Activated T-cell treated with anti-CD3 and anti-CD28 coated beads, Interleukin-2, amount 50 U/mL, for 24 hours (primary cell): ENCODE results near the gene SPOCK1.
"Not testable (repeated sequence)": the region's sequence is repeated elsewhere in the genome, so short reads cannot be mapped to it uniquely, and the experiment has no call there.

Experiments
- DNase-seq: peaks from one replicate; pipeline ENCODE4 v3.0.0-alpha.2; 2020
- H3K27ac Mint-ChIP-seq: 2 replicates; pipeline ENCODE4 v1.8.0; 2020; ENCODE audit warnings: mild to moderate bottlenecking, mixed read lengths
- H3K27me3 Mint-ChIP-seq: 2 replicates; pipeline ENCODE4 v1.8.0; 2020; ENCODE audit warnings: mixed read lengths
- H3K36me3 Mint-ChIP-seq: 2 replicates; pipeline ENCODE4 v1.8.0; 2020; ENCODE audit warnings: low read depth, mixed read lengths
- H3K4me1 Mint-ChIP-seq: 2 replicates; pipeline ENCODE4 v1.8.0; 2020; ENCODE audit warnings: low read depth, mixed read lengths
- H3K4me3 Mint-ChIP-seq: 2 replicates; pipeline ENCODE4 v1.8.0; 2020; ENCODE audit warnings: mild to moderate bottlenecking, moderate library complexity, mixed read lengths
- H3K9me3 Mint-ChIP-seq: 2 replicates; pipeline ENCODE4 v1.8.0; 2020; ENCODE audit warnings: mixed read lengths

SPOCK1 gene

DNA sequence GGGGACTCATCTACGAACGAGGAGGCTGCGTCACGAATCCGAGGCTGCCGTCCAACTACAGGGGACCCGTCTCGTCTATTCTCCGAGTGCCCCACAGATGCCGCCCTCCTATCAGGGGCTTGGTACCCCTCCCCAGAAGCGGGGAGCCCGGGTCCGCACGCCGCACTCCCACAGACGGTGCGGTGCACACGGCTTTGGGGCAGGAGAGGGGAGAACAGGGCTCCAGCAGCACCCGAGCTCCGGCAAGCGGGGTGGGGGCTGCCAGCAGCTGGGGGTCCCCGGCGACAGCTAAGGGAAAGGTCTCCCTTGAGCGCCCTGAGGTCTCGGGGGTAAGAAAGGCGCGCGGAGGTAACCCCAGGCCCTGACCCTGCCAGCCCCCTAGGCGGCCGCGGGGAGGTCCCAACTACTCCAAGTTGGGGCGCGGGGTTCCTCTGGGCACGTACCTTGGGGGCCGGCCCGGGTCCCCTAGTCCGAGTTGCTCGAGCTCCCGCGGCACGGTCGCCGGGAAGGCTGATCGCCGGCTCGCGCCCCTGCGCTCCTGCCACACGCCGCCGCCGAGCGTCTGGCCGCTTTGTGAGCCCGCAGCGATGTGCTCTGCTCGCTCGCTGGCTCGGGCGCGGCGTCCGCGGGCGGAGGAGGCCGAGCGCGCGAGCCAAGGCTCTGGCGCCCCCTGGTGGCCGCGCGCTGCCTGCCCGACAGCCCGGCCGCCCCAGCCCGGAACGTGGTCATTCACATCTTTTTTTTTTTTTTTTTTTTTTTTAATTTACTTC, at the start of gene SPOCK1:
Gene SPOCK1 (minus strand): TSS at position 591 of the 770 bp plus-strand sequence.
- peak; percentile 72 for DNase-seq
- Mint-ChIP-seq H3K36me3 (no peaks in the 10 kb centered on the region), H3K4me3 (no peak within 1 kb of the TSS), H3K4me1 (no peaks in the 10 kb centered on the region), H3K27ac (no peak within 1 kb of the TSS), H3K9me3 (no peaks in the 10 kb centered on the region), H3K27me3 (peaks cover 21% of the 10 kb centered on the region)

DNA sequence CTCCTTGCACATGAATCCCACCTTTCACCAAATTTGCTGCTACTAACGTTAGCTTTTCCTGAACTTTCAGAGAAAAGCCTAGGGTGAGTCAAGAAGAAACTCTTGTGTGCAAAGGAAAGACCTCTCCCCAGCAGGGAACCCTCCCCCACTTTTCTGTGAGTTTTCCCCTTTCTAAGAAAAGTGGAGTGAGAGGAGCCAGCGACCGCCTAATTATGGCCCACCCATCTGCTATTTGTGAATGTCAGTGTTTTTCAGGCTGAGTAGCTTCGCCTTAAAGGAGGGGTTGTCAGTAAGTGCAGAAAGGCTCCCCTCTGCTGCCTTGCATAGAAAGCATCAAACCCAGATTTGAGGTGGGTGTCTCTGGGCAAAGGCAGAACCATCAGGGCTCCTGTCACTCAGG, 46.8 kb upstream of the SPOCK1 start:
- no peak overlapping the region for H3K27ac Mint-ChIP-seq
- no peak overlapping the region for H3K4me3 Mint-ChIP-seq
- peaks cover 11% of the 10 kb centered on the region for H3K9me3 Mint-ChIP-seq
- peaks cover 36% of the 10 kb centered on the region for H3K27me3 Mint-ChIP-seq
- DNase-seq: no peak
- no peaks in the 10 kb centered on the region for H3K36me3 Mint-ChIP-seq
- H3K4me1 Mint-ChIP-seq: no peaks in the 10 kb centered on the region

DNA sequence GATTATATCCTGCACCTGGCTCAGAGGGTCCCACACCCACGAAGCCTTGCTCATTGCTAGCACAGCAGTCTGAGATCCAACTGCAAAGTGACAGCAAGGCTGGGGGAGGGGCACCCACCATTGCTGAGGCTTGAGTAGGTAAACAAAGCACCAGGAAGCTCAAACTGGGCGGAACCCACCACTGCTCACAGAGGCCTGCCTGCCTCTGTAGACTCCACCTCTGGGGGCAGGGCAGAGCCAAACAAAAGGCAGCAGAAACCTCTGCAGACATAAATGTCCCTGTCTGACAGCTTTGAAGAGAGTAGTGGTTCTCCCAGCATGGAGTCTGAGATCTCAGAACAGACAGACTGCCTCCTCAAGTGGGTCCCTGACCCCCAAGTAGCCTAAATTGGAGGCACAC, 36.3 kb upstream of the SPOCK1 start:
- H3K36me3 Mint-ChIP-seq: not testable (repeated sequence)

DNA sequence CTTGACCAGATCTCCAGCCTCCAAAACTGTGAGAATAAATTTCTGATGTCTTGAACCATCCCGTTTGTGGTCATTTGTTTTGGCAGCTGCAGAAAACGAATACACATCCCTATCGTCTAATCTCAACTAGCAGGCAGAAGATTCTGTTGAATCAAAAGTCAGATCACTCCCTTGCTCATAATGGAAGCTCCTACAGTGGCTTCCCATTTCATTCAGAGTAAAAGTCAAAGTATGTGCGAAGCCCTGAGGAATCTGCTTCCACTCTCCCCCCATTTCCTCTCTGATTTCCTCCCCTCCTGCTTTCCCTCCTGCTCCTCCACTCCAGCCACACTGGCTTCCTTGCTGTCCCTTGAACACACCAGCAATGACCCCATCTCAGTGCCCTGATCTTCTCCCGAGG, 34.8 kb upstream of the SPOCK1 start:
- no peak for DNase-seq

More for the DNA sequence above, 36.3 kb upstream of the SPOCK1 start:
- H3K4me3 Mint-ChIP-seq, DNase-seq, H3K9me3 Mint-ChIP-seq, H3K4me1 Mint-ChIP-seq, H3K27ac Mint-ChIP-seq, H3K27me3 Mint-ChIP-seq: not testable (repeated sequence)

DNA sequence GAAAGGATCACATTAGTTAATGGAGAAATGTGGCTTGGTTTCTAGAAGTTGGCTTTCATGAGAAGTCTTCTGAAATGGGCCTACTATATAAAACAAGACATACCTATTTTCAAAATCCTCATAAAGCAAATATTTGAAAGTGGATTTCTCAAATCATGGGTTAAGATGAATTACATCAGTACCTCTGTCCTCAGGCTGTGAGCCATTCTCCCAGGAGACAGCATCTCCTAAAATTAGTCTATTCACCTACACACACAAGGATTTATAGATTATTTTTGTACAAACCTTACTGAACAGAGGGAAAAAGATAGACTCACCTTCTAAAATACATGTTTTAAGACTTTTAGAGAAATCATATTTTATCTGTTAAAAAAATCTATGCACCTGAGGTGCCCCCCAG, 32.1 kb upstream of the SPOCK1 start:
- no peak for DNase-seq
- Mint-ChIP-seq H3K9me3 (no peaks in the 10 kb centered on the region), H3K27ac (no peak overlapping the region), H3K4me1 (no peaks in the 10 kb centered on the region), H3K27me3 (no peaks in the 10 kb centered on the region), H3K36me3 (no peaks in the 10 kb centered on the region), H3K4me3 (no peak overlapping the region)

More for the DNA sequence above, 34.8 kb upstream of the SPOCK1 start:
- Mint-ChIP-seq H3K36me3 (no peaks in the 10 kb centered on the region), H3K4me1 (no peaks in the 10 kb centered on the region), H3K4me3 (no peak overlapping the region), H3K27ac (no peak overlapping the region), H3K9me3 (peaks cover 2% of the 10 kb centered on the region), H3K27me3 (no peaks in the 10 kb centered on the region)

DNA sequence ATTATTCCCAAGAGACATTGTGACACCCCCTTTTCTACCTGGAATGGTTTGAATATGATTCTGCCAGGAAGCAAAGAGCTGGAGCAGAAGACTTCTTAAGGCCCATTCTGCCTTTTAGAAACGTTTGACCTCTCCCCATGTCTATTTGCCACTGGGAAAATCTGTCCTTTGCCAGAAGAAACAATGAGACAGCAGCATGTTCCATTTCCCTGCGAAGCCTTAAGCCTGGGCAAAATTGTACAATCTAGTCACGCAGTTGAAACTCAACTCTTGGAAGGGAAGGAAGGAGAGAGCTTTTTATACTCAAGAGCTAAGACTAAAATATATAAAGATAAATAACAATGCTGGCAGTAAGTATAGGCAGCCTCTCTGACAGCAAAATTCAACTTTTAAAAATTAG, 22.1 kb upstream of the SPOCK1 start:
- H3K36me3 Mint-ChIP-seq: no peaks in the 10 kb centered on the region
- H3K27me3 Mint-ChIP-seq: peaks cover 19% of the 10 kb centered on the region
- H3K9me3 Mint-ChIP-seq: peaks cover 2% of the 10 kb centered on the region
- H3K4me1 Mint-ChIP-seq: no peaks in the 10 kb centered on the region
- no peak overlapping the region for H3K4me3 Mint-ChIP-seq
- H3K27ac Mint-ChIP-seq: no peak overlapping the region
- DNase-seq: no peak

DNA sequence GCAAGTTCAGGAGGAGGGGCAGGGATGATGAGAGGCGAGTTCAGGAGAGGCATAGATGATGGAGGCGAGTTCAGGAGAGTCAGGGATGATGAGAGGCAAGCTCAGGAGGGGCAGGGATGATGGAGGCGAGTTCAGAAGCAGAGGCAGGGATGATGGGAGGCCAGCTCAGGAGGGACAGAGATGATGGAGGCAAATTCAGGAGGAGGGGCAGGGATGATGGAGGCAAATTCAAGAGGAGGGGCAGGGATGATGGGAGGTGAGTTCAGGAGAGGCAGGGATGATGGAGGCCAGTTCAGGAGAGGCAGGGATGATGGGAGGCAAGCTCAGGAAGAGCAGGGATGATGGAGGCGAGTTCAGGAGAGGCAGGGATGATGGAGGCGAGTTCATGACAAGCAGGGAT, 17.8 kb upstream of the SPOCK1 start:
- no peaks in the 10 kb centered on the region for H3K36me3 Mint-ChIP-seq
- H3K4me3 Mint-ChIP-seq: no peak overlapping the region
- peaks cover 2% of the 10 kb centered on the region for H3K9me3 Mint-ChIP-seq
- H3K27me3 Mint-ChIP-seq: peaks cover 32% of the 10 kb centered on the region
- no peaks in the 10 kb centered on the region for H3K4me1 Mint-ChIP-seq
- no peak overlapping the region for H3K27ac Mint-ChIP-seq
- DNase-seq: no peak

DNA sequence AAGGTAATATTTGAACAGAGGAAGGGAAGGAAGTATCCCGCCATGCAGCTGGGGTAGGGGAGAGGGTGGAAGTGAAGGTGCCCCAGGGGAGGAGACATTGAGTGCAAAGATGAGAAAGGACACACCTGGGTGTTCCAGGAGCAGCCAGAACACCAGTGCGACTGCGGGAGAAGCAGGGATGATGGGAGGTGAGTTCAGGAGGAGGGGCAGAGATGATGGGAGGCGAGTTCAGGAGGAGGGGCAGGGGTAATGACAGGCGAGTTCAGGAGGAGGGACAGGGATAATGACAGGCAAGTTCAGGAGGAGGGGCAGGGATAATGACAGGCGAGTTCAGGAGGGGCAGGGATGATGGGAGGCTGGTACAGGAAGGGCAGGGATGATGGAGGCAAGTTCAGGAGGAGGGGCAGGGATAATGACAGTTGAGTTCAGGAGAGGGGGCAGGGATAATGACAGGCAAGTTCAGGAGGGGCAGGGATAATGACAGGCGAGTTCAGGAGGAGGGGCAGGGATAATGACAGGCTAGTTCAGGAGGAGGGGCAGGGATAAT, 17.2 kb upstream of the SPOCK1 start:
- Mint-ChIP-seq H3K4me3 (no peak overlapping the region), H3K4me1 (no peaks in the 10 kb centered on the region), H3K9me3 (peaks cover 2% of the 10 kb centered on the region), H3K36me3 (no peaks in the 10 kb centered on the region), H3K27ac (no peak overlapping the region), H3K27me3 (peaks cover 32% of the 10 kb centered on the region)
- DNase-seq: no peak

DNA sequence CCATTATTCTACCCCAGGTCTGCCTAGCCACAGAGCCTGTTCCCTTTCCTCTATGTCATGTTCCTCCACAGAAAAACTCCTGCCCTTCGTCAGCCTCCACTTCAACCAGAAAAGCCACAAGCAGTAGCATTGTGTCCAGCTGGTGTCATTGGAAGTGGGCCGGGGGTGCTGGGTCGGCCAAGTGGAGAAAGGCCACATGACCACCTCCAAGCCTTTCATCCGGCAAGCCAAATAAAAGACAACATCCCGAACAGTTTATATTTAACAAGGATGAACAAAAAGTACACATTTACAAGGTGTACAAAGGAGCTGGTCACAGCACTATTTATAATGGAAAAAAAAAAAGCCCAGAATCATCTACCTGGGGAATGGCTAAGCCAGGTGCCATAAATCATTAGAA, 16.1 kb upstream of the SPOCK1 start:
- peaks cover 2% of the 10 kb centered on the region for H3K9me3 Mint-ChIP-seq
- H3K4me1 Mint-ChIP-seq: no peaks in the 10 kb centered on the region
- no peak overlapping the region for H3K27ac Mint-ChIP-seq
- H3K27me3 Mint-ChIP-seq: peaks cover 36% of the 10 kb centered on the region
- no peak for DNase-seq
- no peak overlapping the region for H3K4me3 Mint-ChIP-seq
- H3K36me3 Mint-ChIP-seq: no peaks in the 10 kb centered on the region

DNA sequence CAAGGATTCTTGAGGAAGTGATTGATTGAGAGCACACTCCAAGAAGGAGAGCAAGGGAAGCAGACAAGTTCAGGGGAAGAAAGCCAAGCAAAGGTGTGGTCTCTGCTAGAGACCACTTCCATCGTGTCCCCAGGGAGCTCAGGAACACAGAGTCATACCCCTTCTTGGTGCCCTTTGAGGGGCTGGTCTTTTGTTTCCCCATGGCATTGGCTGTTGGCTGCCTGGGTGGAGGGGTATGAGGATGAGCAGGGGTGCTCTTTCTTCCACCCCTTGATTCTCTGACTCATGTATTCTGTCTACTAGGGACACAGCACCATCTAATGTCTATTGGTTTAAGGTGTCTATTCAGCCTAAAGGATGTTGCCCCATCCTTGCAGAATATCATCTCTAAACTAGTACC, 11.5 kb upstream of the SPOCK1 start:
- Mint-ChIP-seq H3K27me3 (peaks cover 49% of the 10 kb centered on the region), H3K4me1 (no peaks in the 10 kb centered on the region), H3K4me3 (no peak overlapping the region), H3K9me3 (no peaks in the 10 kb centered on the region), H3K36me3 (no peaks in the 10 kb centered on the region), H3K27ac (no peak overlapping the region)
- DNase-seq: no peak

DNA sequence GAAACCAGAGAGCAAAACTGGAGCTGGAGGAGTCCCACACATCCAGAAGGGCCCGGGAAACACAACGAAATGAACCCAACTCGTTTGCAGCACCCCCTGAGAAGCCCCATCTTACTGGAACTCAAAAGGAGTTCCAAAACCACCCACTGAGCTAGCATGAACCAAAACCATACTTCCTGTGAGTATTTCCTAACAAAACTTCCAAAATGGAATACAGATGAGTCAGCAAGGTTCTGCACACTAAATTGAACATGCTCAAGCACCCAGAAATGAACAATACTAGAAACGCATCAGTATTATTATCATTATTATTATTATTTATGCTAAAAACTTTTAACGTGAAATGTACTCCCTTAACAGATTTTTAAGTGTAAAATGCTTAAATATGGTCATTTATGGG, 8.0 kb upstream of the SPOCK1 start:
- no peak for DNase-seq
- Mint-ChIP-seq H3K27me3 (peaks cover 40% of the 10 kb centered on the region), H3K36me3 (no peaks in the 10 kb centered on the region), H3K4me3 (no peak overlapping the region), H3K27ac (no peak overlapping the region), H3K4me1 (no peaks in the 10 kb centered on the region), H3K9me3 (no peaks in the 10 kb centered on the region)

DNA sequence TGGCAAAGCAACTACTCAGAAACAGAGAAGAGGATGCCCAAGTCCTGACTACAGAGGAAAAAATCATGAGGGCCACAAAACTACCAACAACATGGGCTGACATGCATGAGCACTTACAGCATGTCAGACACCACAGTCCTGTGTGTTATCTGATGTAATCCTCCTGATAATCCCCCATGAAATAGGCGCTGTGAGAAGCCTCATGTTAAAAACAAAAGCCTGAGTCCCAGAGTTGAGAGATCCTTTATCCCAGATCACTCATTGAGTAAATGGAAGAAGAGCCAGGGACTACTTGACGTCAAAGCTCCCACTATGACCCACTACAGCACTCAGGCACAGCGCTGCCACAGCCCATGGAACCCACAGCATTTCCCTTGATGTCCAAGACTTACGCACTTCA, 7.2 kb upstream of the SPOCK1 start:
- no peaks in the 10 kb centered on the region for H3K9me3 Mint-ChIP-seq
- no peaks in the 10 kb centered on the region for H3K4me1 Mint-ChIP-seq
- no peak overlapping the region for H3K4me3 Mint-ChIP-seq
- peaks cover 34% of the 10 kb centered on the region for H3K27me3 Mint-ChIP-seq
- H3K27ac Mint-ChIP-seq: no peak overlapping the region
- no peak for DNase-seq
- no peaks in the 10 kb centered on the region for H3K36me3 Mint-ChIP-seq

DNA sequence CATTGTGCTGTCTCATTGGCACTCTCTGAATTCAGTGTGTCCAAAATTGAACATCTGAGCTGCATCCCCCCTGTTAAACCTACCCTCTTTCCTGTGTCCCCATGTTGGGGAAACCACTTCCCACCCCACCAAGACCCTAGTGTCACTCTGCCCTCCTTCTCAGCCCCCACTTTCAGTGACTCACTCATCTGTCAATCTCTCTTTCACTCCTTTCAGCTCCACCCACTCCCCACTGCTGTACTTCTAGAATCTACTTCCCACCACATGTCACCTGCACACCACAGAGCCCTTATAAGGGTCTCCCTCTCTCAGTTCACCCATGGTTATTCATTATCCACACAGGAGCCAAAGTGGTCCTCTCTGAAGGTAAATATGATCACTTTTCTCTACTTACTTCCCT, 5.8 kb upstream of the SPOCK1 start:
- Mint-ChIP-seq H3K36me3 (no peaks in the 10 kb centered on the region), H3K27ac (no peak overlapping the region), H3K4me1 (no peaks in the 10 kb centered on the region)

DNA sequence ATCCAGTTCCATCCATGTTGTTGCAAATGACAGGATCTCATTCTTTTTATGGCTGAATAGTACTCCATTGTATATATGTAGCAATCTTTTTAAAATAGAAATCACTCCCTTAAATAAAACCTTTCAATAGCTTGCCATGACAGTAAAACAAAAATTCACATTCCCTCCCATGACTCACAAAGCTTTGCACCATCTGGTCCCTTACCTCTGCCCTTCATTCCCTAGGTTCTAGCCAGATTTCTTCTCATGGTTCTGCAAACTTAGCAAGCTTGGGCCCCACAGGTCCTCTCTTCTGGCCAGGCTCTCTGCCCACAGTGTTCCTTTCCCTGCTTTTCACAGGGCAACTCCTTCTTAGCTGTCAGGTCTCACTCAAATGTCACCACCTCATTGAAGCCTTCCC, 4.3 kb upstream of the SPOCK1 start:
- Mint-ChIP-seq H3K4me1 (no peaks in the 10 kb centered on the region), H3K27ac (no peak overlapping the region), H3K27me3 (peaks cover 17% of the 10 kb centered on the region), H3K9me3 (no peaks in the 10 kb centered on the region), H3K36me3 (no peaks in the 10 kb centered on the region), H3K4me3 (no peak overlapping the region)
- DNase-seq: no peak

More for the DNA sequence above, 5.8 kb upstream of the SPOCK1 start:
- DNase-seq: no peak
- Mint-ChIP-seq H3K4me3 (no peak overlapping the region), H3K9me3 (no peaks in the 10 kb centered on the region), H3K27me3 (peaks cover 27% of the 10 kb centered on the region)

DNA sequence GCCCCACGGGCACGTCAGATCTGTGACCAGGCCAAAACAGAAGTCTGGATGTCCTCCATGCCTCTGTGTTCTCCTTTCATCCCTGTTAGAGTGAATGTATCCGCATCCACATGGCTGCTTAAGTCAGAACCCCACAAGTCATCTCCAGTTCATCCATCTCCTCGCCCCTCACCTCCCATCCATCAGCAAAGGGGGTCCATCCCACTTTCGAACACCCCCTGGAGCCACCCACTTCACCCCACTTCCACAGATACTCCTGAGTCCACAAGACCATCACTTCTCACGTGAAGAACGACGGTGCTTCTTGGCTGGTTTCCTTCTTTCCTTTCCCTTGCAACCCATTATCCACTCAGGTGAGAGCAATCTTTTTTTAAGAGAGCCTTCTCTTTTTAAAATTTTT, 3.5 kb upstream of the SPOCK1 start:
- no peaks in the 10 kb centered on the region for H3K9me3 Mint-ChIP-seq
- no peak for DNase-seq
- H3K4me3 Mint-ChIP-seq: no peak overlapping the region
- peaks cover 18% of the 10 kb centered on the region for H3K27me3 Mint-ChIP-seq
- no peaks in the 10 kb centered on the region for H3K4me1 Mint-ChIP-seq
- no peaks in the 10 kb centered on the region for H3K36me3 Mint-ChIP-seq
- H3K27ac Mint-ChIP-seq: no peak overlapping the region
